Transverse colon (tissue), 4 donors: ENCODE data around the gene CHAT. TPM values are rescaled to one million over a fixed set of nuclear protein-coding genes. Genes with fewer than 3 reads are reported as not detected.

Experiments
- DNase-seq: peaks from one replicate; pipeline ENCODE4 v3.0.0-alpha.2; 2019
- H3K27ac ChIP-seq, 4 donors: fragments of 200-600 bp; sonication (generic); 2 replicates each; pipeline ENCODE4 v1.5.1; 2016 to 2018; ENCODE audit warnings: inconsistent platforms in 4 of 4
- H3K27me3 ChIP-seq: fragments of 200-600 bp; sonication (generic); 2 replicates; pipeline ENCODE4 v1.5.1; 2017; ENCODE audit warnings: inconsistent platforms
- H3K36me3 ChIP-seq, 4 donors: fragments of 200-600 bp; sonication (generic); 2 replicates each; pipeline ENCODE4 v1.5.1; 2017 to 2019; ENCODE audit warnings: inconsistent platforms in 4 of 4
- H3K4me1 ChIP-seq, 4 donors: fragments of 200-600 bp; sonication (generic); 2 replicates each; pipeline ENCODE4 v1.5.1; 2017 to 2020; ENCODE audit warnings: inconsistent platforms in 4 of 4
- H3K4me3 ChIP-seq, 4 donors: fragments of 200-600 bp; sonication (generic); 1 replicate in 1 of 4; 2 replicates in 3 of 4; pipeline versions ENCODE4 v1.5.1 to v1.6.1; 2017 to 2019; ENCODE audit warnings: inconsistent platforms in 4 of 4
- H3K9me3 ChIP-seq, 2 donors: fragments of 200-600 bp; sonication (generic); 2 replicates each; pipeline ENCODE4 v1.5.1; 2017 to 2019; ENCODE audit warnings: inconsistent platforms in 2 of 2
- EP300 ChIP-seq: sonication (generic); formaldehyde crosslinking; IDR thresholded peaks from one replicate; pipeline ENCODE4 v1.6.1; 2017; ENCODE audit warnings: antibody characterized with exemption, low read depth
- POLR2A ChIP-seq: fragments of 450-650 bp; IDR thresholded peaks from one replicate; pipeline ENCODE4 v1.6.1; 2016; ENCODE audit warnings: antibody characterized with exemption, mild to moderate bottlenecking, moderate library complexity
- POLR2AphosphoS5 ChIP-seq, 3 donors: sonication (generic); formaldehyde crosslinking; IDR thresholded peaks; one replicate each; pipeline ENCODE4 v1.6.1; 2016; ENCODE audit warnings: antibody characterized with exemption in 3 of 3
- WGBS, 2 donors: methylation state at CpG; one replicate each; pipeline ENCODE4 v1.1.5; 2018; ENCODE audit warnings: low coverage in 1 of 2; 5-methylcytosine and 5-hydroxymethylcytosine counted together
- in situ Hi-C, 4 donors: fragments of 200-750 bp; cut with MboI; loops; one replicate each; pipeline versions ENCODE4 v1.15.0 to v1.15.1; 2017; ENCODE audit warnings: low sequenced_read_pairs in 3 of 4, low pct_ligation_motif_present in 1 of 4, low pct_unique_long_range_greater_than_20kb in 1 of 4
- intact Hi-C: fragments of 100-400 bp; cut with DNase I; formaldehyde crosslinking; loops from one replicate; pipeline ENCODE4 v1.15.1; 2023; ENCODE audit warnings: low total_unique reads
- total RNA-seq, 4 donors: library from RNA; depleted of rRNA; stranded (reverse); fragments of >200 nt; gene quantifications; one replicate each; pipeline ENCODE4 v1.1.0, GENCODE V29; 2016
- TF ChIP-seq, protein P1 (sequence below), 5 experiments: fragments of 200-600 bp in 3 of 5; fragments of 450-650 bp in 2 of 5; sonication (generic) in 3 of 5; IDR thresholded peaks; 1 replicate in 2 of 5; 2 replicates in 3 of 5; pipeline ENCODE4 v1.5.1; 2016 to 2017; ENCODE audit warnings: antibody characterized with exemption in 5 of 5, inconsistent platforms in 3 of 5, mild to moderate bottlenecking in 2 of 5, moderate library complexity in 1 of 5

The CHAT gene
- total RNA-seq, 4 donors from 2014 or later = 1.1 to 3.8 TPM; not detected in 2

DNA sequence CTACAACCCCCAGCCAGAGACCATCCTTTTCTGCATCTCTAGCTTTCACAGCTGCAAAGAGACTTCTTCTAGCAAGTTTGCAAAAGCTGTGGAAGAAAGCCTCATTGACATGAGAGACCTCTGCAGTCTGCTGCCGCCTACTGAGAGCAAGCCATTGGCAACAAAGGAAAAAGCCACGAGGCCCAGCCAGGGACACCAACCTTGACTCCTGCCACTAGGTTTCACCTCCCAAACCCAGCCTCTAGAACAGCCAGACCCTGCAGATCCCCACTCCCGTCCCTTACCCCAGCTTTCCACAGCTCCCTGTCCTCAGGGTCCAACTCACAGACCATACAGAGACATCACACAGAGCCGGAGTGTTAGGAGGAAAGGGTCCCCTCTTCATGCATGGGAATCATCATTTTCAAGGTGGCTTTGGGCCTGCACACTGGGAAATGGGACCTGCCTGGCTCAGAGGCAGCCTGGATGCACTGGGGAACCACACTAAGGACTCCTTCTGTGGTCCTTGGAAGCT, 51.1 kb downstream of the CHAT start:
- TF ChIP-seq POLR2AphosphoS5 (IDR thresholded peaks at IDR 0.05) (no peak), EP300 (no peak), POLR2A (no peak)
- TF ChIP-seq, protein P1, sequence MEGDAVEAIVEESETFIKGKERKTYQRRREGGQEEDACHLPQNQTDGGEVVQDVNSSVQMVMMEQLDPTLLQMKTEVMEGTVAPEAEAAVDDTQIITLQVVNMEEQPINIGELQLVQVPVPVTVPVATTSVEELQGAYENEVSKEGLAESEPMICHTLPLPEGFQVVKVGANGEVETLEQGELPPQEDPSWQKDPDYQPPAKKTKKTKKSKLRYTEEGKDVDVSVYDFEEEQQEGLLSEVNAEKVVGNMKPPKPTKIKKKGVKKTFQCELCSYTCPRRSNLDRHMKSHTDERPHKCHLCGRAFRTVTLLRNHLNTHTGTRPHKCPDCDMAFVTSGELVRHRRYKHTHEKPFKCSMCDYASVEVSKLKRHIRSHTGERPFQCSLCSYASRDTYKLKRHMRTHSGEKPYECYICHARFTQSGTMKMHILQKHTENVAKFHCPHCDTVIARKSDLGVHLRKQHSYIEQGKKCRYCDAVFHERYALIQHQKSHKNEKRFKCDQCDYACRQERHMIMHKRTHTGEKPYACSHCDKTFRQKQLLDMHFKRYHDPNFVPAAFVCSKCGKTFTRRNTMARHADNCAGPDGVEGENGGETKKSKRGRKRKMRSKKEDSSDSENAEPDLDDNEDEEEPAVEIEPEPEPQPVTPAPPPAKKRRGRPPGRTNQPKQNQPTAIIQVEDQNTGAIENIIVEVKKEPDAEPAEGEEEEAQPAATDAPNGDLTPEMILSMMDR (IDR thresholded peaks at IDR 0.05) = no peak
- Histone ChIP-seq H3K27me3 (no peaks in the 10 kb centered on the region), H3K9me3 (no peaks in the 10 kb centered on the region), H3K27ac (no peak overlapping the region), H3K4me1 (no peaks in the 10 kb centered on the region), H3K36me3 (no peaks in the 10 kb centered on the region), H3K4me3 (no peak overlapping the region)
- intact Hi-C loops = no loop called here
- no peak for DNase-seq
- in situ Hi-C loops = no loop called here
- 71 to 86% methylated on average over 1 to 4 of the region's 4 CpGs for WGBS, 2 donors

DNA sequence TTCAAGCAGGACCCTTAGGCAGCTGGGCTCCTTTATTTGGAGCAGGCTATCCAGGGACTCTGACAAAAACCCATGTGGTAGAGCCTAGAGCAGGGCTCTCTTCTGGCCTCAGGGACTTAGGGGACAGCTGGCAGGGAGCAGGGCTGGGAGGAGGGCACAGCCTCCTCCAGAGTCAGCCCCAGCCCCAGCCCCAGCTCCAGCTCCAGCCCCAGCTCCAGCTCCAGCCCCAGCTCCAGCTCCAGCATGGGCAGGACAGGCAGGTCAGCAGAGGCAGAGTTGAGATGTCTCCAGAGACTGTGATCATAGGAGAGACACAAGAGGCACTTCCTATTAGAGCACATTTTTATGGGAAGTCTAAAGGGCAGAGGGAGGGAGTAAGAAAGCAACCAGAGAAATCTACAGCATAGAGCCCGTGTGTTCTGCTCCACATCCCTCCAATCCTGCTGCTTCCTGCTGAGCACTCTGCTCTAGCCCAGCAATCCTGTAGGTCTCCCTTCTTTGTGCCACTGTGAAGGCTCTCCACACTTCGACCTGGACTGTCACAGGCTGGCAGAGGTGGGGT, 52.3 kb downstream of the CHAT start:
- DNase-seq = no peak
- Histone ChIP-seq H3K27me3 (no peaks in the 10 kb centered on the region), H3K4me1 (no peaks in the 10 kb centered on the region), H3K9me3 (no peaks in the 10 kb centered on the region), H3K4me3 (no peak overlapping the region), H3K36me3 (no peaks in the 10 kb centered on the region), H3K27ac (no peak overlapping the region)
- no peak for TF ChIP-seq EP300
- no peak for TF ChIP-seq POLR2A
- in situ Hi-C loops = no loop called here
- intact Hi-C loops = no loop called here
- 36% methylated on average over 2 of the region's 2 CpGs; no CpG with 5 or more reads in 1 of the 2 donors for WGBS, 2 donors

DNA sequence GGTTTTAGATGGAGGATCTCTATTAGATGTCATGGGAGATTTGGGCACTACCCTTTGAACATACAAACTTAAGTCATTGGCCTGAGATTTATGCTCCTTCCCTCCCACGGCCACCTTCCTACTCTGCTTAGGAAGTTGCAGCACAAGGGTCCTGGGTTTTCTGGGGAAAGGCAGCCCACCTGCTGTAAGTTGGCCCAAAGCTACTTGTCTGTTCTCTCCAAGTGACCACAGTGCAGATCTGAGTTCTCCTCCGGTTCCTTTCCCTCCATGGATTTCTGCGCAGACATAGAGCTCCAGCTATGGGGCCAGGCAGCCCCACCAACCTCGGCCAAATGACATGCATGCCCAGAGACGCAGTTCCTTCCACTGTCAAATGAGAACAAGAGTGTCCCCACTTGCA, 52.8 kb downstream of the CHAT start:
- 87% methylated on average over 5 of the region's 5 CpGs; no CpG with 5 or more reads in 1 of the 2 donors for WGBS, 2 donors
- in situ Hi-C loops = no loop called here
- intact Hi-C loops = no loop called here

DNA sequence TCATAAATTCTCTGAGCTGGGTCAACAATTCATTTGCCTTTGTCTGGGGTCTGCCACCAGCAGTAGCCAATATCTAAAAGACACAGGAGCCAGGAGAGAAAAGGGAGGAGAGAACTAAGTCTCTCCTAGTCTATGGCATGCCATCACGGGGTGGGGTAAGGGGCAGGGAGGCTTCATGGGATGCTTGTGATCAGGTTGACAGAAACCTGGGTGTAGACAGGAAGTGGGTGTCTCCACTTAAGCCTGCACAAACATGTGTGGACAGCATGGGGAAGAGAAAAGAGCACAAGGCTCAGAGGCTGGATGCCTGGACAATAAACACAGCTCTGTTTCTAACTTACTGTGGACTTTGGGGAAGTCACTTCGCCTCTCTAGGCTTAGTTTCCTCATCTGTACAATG, 54.2 kb downstream of the CHAT start:
- 52 to 60% methylated on average over 1 to 2 of the region's 2 CpGs for WGBS, 2 donors
- no peak for DNase-seq
- TF ChIP-seq, protein P1 (IDR thresholded peaks at IDR 0.05) = no peak
- no peak for TF ChIP-seq EP300
- TF ChIP-seq POLR2A = no peak
- no peak for TF ChIP-seq POLR2AphosphoS5 (IDR thresholded peaks at IDR 0.05)
- in situ Hi-C loops = no loop called here
- Histone ChIP-seq H3K36me3 (no peaks in the 10 kb centered on the region), H3K27me3 (peaks cover 4% of the 10 kb centered on the region), H3K4me1 (no peaks in the 10 kb centered on the region), H3K27ac (no peak overlapping the region), H3K9me3 (no peaks in the 10 kb centered on the region), H3K4me3 (no peak overlapping the region)
- intact Hi-C loops = no loop called here

More for the DNA sequence above, 52.8 kb downstream of the CHAT start:
- Histone ChIP-seq H3K4me1 (no peaks in the 10 kb centered on the region), H3K9me3 (no peaks in the 10 kb centered on the region), H3K27me3 (no peaks in the 10 kb centered on the region), H3K4me3 (no peak overlapping the region), H3K36me3 (no peaks in the 10 kb centered on the region), H3K27ac (no peak overlapping the region)
- no peak for DNase-seq
- TF ChIP-seq EP300 = no peak
- no peak for TF ChIP-seq POLR2A
- no peak for TF ChIP-seq POLR2AphosphoS5 (IDR thresholded peaks at IDR 0.05)
- TF ChIP-seq, protein P1 (IDR thresholded peaks at IDR 0.05) = no peak

DNA sequence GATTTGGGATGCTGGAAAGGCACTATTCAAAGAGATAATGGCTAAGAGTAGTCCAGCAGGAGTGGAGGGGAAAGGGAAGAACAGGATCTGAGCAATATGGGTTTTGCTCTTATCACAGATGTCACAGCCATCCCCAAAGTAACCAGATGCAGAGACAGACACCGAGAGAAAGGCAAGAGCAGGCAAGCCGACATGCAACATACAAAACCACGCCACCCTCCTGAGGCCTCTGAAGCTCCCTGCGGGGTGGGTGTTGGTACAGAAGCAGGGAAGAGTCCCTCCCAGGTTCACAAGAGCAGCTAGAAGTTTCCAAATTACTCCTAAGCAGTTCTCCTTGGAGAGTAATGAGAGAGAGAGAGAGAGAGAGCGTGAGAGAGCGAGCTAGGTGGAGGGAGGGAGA, 54.8 kb downstream of the CHAT start:
- Histone ChIP-seq H3K9me3 (no peaks in the 10 kb centered on the region), H3K36me3 (no peaks in the 10 kb centered on the region), H3K27ac (no peak overlapping the region), H3K4me1 (no peaks in the 10 kb centered on the region), H3K4me3 (no peak overlapping the region), H3K27me3 (peaks cover 10% of the 10 kb centered on the region)
- intact Hi-C loops = no loop called here
- in situ Hi-C loops = no loop called here
- TF ChIP-seq POLR2A (no peak), EP300 (no peak), POLR2AphosphoS5 (IDR thresholded peaks at IDR 0.05) (no peak)
- TF ChIP-seq, protein P1 (IDR thresholded peaks at IDR 0.05) = no peak
- 73 to 100% methylated on average over 1 to 6 of the region's 6 CpGs for WGBS, 2 donors
- no peak for DNase-seq
